Thoracic aorta (tissue), 2 donors: ENCODE measurements around the gene OR52N4. TPM values are rescaled to one million over a fixed set of nuclear protein-coding genes. Genes with fewer than 3 reads are reported as not detected.

Experiments
- ATAC-seq: fragments of 150-250 bp; one replicate; pipeline ENCODE4 v1.8.0; 2017; ENCODE audit warnings: low read depth; ENCODE audit not compliant: insufficient number of reproducible peaks, low FRiP score
- DNase-seq: peaks from one replicate; pipeline ENCODE4 v3.0.0-alpha.2; 2020; ENCODE audit warnings: low spot score
- H3K27ac ChIP-seq, 2 donors: fragments of 200-600 bp; sonication (generic); 1 replicate in 1 of 2; 2 replicates in 1 of 2; pipeline ENCODE4 v1.5.1; 2016; ENCODE audit warnings: mild to moderate bottlenecking in 2 of 2, moderate library complexity in 2 of 2
- H3K27me3 ChIP-seq: fragments of 200-600 bp; sonication (generic); replicated peaks from 2 replicates; pipeline ENCODE4 v1.6.0; 2016; ENCODE audit warnings: mild to moderate bottlenecking; ENCODE audit not compliant: insufficient read depth
- H3K36me3 ChIP-seq: fragments of 200-600 bp; sonication (generic); one replicate; pipeline ENCODE4 v1.5.1; 2016
- H3K4me1 ChIP-seq, 2 donors: fragments of 200-600 bp; sonication (generic); 1 replicate in 1 of 2; 2 replicates in 1 of 2; pipeline versions ENCODE4 v1.5.1 to v1.6.0; 2016; ENCODE audit warnings: low read depth in 2 of 2, mild to moderate bottlenecking in 1 of 2; ENCODE audit not compliant: control insufficient read depth in 1 of 2
- H3K4me3 ChIP-seq: fragments of 200-600 bp; sonication (generic); 2 replicates; pipeline ENCODE4 v1.5.1; 2016; ENCODE audit warnings: mild to moderate bottlenecking
- H3K9me3 ChIP-seq: fragments of 200-600 bp; sonication (generic); 2 replicates; pipeline ENCODE4 v1.5.1; 2016
- CTCF ChIP-seq: fragments of 200-600 bp; sonication (generic); IDR thresholded peaks from one replicate; pipeline ENCODE4 v1.5.1; 2019; ENCODE audit warnings: antibody characterized with exemption
- total RNA-seq, 2 donors: library from RNA; depleted of rRNA; stranded (reverse); fragments of >200 nt; gene quantifications; one replicate each; pipeline versions ENCODE4 v1.1.0 to v1.2.3, GENCODE V29; 2016

The OR52N4 gene
- total RNA-seq, 2 donors from 2014 or later: not detected

- no peak overlapping the region for H3K27ac ChIP-seq
- H3K36me3 ChIP-seq: no peaks in the 10 kb centered on the region
- no peaks in the 10 kb centered on the region for H3K4me1 ChIP-seq
- no peaks in the 10 kb centered on the region for H3K27me3 ChIP-seq
- DNase-seq: no peak
- no peak overlapping the region for H3K4me3 ChIP-seq
- TF ChIP-seq CTCF: no peak
- ATAC-seq: no peak
- no peaks in the 10 kb centered on the region for H3K9me3 ChIP-seq
Measured at GRCh38 chr11:5719703-5720495, 34.1 kb upstream of the OR52N4 start.

GRCh38 chr11:5722622-5723021 is 31.4 kb upstream of the OR52N4 start:
- TF ChIP-seq CTCF: no peak
- DNase-seq (no peak), ATAC-seq (no peak)
- H3K27me3 ChIP-seq: no peaks in the 10 kb centered on the region
- H3K27ac ChIP-seq: no peak overlapping the region
- H3K9me3 ChIP-seq: no peaks in the 10 kb centered on the region
- no peaks in the 10 kb centered on the region for H3K36me3 ChIP-seq
- no peaks in the 10 kb centered on the region for H3K4me1 ChIP-seq
- no peak overlapping the region for H3K4me3 ChIP-seq

DNA sequence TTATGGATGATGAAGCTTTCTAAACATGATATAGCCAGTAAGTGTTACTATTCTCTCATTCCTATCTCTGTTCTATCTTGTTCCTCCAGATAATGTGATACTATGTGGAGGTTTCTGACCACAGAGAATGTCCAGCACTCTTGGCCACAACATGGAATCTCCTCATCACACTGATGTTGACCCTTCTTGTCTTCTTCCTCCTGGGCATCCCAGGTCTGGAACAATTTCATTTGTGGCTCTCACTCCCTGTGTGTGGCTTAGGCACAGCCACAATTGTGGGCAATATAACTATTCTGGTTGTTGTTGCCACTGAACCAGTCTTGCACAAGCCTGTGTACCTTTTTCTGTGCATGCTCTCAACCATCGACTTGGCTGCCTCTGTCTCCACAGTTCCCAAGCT is 27.7 kb upstream of the OR52N4 start:
- ATAC-seq (no peak), DNase-seq (no peak)
- no peaks in the 10 kb centered on the region for H3K36me3 ChIP-seq
- no peak for TF ChIP-seq CTCF
- no peak overlapping the region for H3K4me3 ChIP-seq
- H3K27me3 ChIP-seq: no peaks in the 10 kb centered on the region
- no peak overlapping the region for H3K27ac ChIP-seq
- no peaks in the 10 kb centered on the region for H3K9me3 ChIP-seq
- no peaks in the 10 kb centered on the region for H3K4me1 ChIP-seq

DNA sequence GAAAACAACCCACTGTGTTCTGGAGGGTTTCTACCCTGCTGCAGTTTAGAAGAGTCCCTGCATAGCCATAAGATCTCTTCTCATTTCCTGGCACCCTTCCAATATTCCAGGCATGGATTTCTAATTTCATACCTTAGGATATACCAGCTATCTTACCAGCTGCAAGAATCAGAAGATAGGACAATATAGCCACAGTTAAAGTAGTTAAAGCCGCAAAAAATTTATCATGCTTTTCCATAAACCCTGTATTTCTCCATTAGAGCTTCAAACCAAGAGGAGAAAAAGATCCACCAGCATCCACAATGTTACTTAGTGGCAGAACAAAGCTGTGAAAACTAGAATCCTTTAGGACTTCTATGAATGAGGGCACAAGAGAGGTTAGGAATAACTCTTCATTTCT is 26.4 kb upstream of the OR52N4 start:
- DNase-seq: no peak
- TF ChIP-seq CTCF: no peak
- Histone ChIP-seq H3K36me3 (no peaks in the 10 kb centered on the region), H3K4me1 (no peaks in the 10 kb centered on the region), H3K27ac (no peak overlapping the region), H3K27me3 (no peaks in the 10 kb centered on the region), H3K4me3 (no peak overlapping the region), H3K9me3 (no peaks in the 10 kb centered on the region)
- ATAC-seq: no peak

GRCh38 chr11:5736396-5736795 is 17.6 kb upstream of the OR52N4 start, which contains the start of gene OR56B1:
Gene OR56B1 (plus strand): TSS chr11:5736448. CDS start chr11:5736517, 69 bp downstream.
- Histone ChIP-seq H3K4me3 (no peak within 1 kb of the TSS), H3K27ac (no peak within 1 kb of the TSS)

More at GRCh38 chr11:5736396-5736795, 17.6 kb upstream of the OR52N4 start, which contains the start of gene OR56B1:
- no peak for TF ChIP-seq CTCF
- no peaks in the 10 kb centered on the region for H3K4me1 ChIP-seq
- DNase-seq (no peak), ATAC-seq (no peak)
- no peaks in the 10 kb centered on the region for H3K36me3 ChIP-seq
- H3K27me3 ChIP-seq: no peaks in the 10 kb centered on the region
- peaks cover 4% of the 10 kb centered on the region for H3K9me3 ChIP-seq
